NCI-H1694 treated with DMSO at 0.1 percent for 48 hours (cell line): ENCODE data around the gene SLC35G4.
"Not testable (repeated sequence)": the region's sequence is repeated elsewhere in the genome, so short reads cannot be mapped to it uniquely, and the experiment has no call there.

Source experiments
- DNase-seq: peaks from one replicate; lab custom pipeline; 2025; lab: John Stamatoyannopoulos, UW

The SLC35G4 gene

GRCh38 chr18:11614042-11614441 is 4.6 kb downstream of the SLC35G4 start:
- DNase-seq = not testable (repeated sequence)

GRCh38 chr18:11614981-11615380 is 5.6 kb downstream of the SLC35G4 start:
- not testable (repeated sequence) for DNase-seq

- DNase-seq = not testable (repeated sequence)
Measured at GRCh38 chr18:11647310-11647709, 37.9 kb downstream of the SLC35G4 start.

GRCh38 chr18:11647804-11648203 is 38.4 kb downstream of the SLC35G4 start:
- not testable (repeated sequence) for DNase-seq

GRCh38 chr18:11649839-11650238 is 40.4 kb downstream of the SLC35G4 start:
- DNase-seq = no peak

GRCh38 chr18:11651899-11652298 is 42.5 kb downstream of the SLC35G4 start:
- DNase-seq = no peak

- no peak for DNase-seq
Measured at GRCh38 chr18:11653521-11653920, 44.1 kb downstream of the SLC35G4 start.

GRCh38 chr18:11654736-11655605 is 45.6 kb downstream of the SLC35G4 start:
- DNase-seq = no peak

GRCh38 chr18:11655606-11655932 is 46.2 kb downstream of the SLC35G4 start:
- no peak for DNase-seq

- no peak for DNase-seq
Measured at GRCh38 chr18:11657152-11657551, 47.8 kb downstream of the SLC35G4 start.

- DNase-seq = no peak
Measured at GRCh38 chr18:11657554-11657953, 48.2 kb downstream of the SLC35G4 start.

GRCh38 chr18:11658019-11658418 is 48.6 kb downstream of the SLC35G4 start:
- DNase-seq = no peak

GRCh38 chr18:11658989-11659388 is 49.6 kb downstream of the SLC35G4 start:
- no peak for DNase-seq
